IPS-18a (cell line): ENCODE data around the gene DRC1.

Experiments
- H3K27ac ChIP-seq: one replicate; pipeline ENCODE4 v1.5.1; 2013; ENCODE audit warnings: low read length
- H3K27me3 ChIP-seq: one replicate; pipeline ENCODE4 v1.6.1; 2013; ENCODE audit warnings: mild to moderate bottlenecking, low read length; ENCODE audit not compliant: control insufficient read depth, insufficient read depth
- H3K36me3 ChIP-seq: one replicate; pipeline ENCODE4 v1.6.1; 2013; ENCODE audit warnings: low read depth, low read length; ENCODE audit not compliant: control insufficient read depth
- H3K4me1 ChIP-seq: one replicate; pipeline ENCODE4 v1.6.1; 2013; ENCODE audit warnings: low read depth, low read length; ENCODE audit not compliant: control insufficient read depth
- H3K4me3 ChIP-seq: one replicate; pipeline ENCODE4 v1.5.1; 2013; ENCODE audit warnings: low read length
- H3K9ac ChIP-seq: one replicate; pipeline ENCODE4 v1.6.1; 2013; ENCODE audit warnings: mild to moderate bottlenecking, low read length, moderate library complexity
- H3K9me3 ChIP-seq: one replicate; pipeline ENCODE4 v1.6.1; 2013; ENCODE audit warnings: low read depth, low read length; ENCODE audit not compliant: control insufficient read depth

DRC1 gene

DNA sequence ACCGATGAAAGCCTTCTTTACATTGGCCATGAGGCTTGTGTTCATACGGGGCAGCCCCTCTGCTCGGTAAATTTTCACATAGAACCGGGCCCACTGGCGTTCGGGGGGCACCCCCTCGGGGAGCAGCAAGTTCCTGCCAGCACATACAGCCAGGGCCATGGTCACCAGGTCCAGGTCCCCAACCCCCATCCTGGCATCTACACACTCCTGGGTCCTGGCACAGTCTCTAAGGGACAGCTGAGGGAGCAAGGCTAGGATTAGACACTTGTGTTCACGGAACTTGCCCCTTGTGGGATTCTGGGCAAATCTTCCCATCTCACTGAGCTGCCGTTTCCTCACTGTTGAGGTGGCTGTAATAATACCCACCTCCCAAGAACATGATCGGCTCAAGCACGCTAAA lies 81.8 kb downstream of the DRC1 start:
- Histone ChIP-seq H3K4me1 (no peaks in the 10 kb centered on the region), H3K27me3 (no peaks in the 10 kb centered on the region), H3K36me3 (no peaks in the 10 kb centered on the region)

GRCh38 chr2:26483957-26484565 lies 82.3 kb downstream of the DRC1 start:
- Histone ChIP-seq H3K9me3 (no peaks in the 10 kb centered on the region), H3K9ac (no peak overlapping the region), H3K36me3 (no peaks in the 10 kb centered on the region), H3K4me1 (no peaks in the 10 kb centered on the region), H3K4me3 (no peak overlapping the region), H3K27me3 (no peaks in the 10 kb centered on the region), H3K27ac (no peak overlapping the region)

More for the DNA sequence above, 81.8 kb downstream of the DRC1 start:
- no peaks in the 10 kb centered on the region for H3K9me3 ChIP-seq
- no peak overlapping the region for H3K9ac ChIP-seq
- no peak overlapping the region for H3K27ac ChIP-seq
- H3K4me3 ChIP-seq, result no peak overlapping the region

DNA sequence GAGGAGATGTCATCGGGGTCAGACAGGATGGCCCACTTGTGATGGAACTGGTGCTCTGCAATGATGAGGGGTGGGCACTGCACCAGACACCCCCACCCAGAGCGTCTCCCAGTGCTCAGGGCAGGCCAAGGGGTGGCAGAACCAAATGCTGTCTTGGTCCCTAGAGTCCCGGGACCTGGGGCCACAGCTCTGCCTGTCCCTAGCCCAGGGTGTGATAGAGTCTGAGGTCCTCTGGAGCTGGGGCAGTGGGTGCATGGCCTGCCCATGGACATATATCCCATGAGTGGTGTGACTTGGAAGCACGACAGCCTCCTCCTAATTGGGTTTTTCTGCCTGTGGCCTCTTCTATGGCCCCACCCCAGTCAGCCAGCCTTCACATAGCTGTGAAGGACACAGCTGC lies 82.9 kb downstream of the DRC1 start:
- Histone ChIP-seq H3K4me1 (no peaks in the 10 kb centered on the region), H3K9ac (no peak overlapping the region), H3K27ac (no peak overlapping the region), H3K4me3 (no peak overlapping the region), H3K36me3 (no peaks in the 10 kb centered on the region), H3K9me3 (no peaks in the 10 kb centered on the region), H3K27me3 (no peaks in the 10 kb centered on the region)

- Histone ChIP-seq H3K27me3 (no peaks in the 10 kb centered on the region), H3K4me3 (no peak overlapping the region), H3K27ac (no peak overlapping the region), H3K36me3 (no peaks in the 10 kb centered on the region), H3K9ac (no peak overlapping the region), H3K4me1 (no peaks in the 10 kb centered on the region), H3K9me3 (no peaks in the 10 kb centered on the region)
These were observed 83.4 kb downstream of the DRC1 start for GRCh38 chr2:26485099-26485498.

DNA sequence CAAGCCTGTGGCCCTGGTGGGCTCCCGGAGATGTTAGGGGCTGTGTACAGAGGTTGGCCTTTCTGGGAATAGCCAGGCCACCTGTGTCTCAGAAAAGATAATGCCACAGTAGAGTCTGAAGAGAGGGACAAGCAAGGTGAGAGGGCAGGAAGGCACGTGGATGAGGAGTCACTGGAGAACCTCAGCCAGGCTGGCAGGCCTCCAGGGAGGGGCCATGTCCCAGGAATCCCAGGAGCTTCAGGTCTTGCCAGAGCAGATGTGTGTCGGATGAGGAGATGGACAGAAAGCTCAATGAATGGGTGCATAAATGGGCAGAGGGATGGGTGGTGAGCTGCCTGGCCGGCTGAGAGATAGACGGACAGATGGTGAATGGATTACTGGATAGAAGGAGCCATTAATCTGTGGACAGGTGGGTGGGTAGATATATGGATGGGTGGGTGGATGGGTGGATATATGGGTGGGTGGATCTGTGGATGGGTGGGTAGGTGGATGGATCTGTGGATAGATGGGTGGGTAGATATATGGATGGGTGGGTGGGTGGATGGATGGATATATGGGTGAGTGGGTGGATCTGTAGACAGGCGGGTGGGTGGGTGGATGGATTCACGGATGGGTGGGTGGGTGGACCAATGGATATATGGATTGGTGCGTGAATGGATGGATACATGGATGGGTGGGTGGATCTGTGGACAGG lies 84.2 kb downstream of the DRC1 start:
- no peaks in the 10 kb centered on the region for H3K27me3 ChIP-seq
- H3K36me3 ChIP-seq, result no peaks in the 10 kb centered on the region
- no peak overlapping the region for H3K4me3 ChIP-seq
- H3K9ac ChIP-seq, result no peak overlapping the region
- H3K27ac ChIP-seq, result no peak overlapping the region
- no peaks in the 10 kb centered on the region for H3K9me3 ChIP-seq
- no peaks in the 10 kb centered on the region for H3K4me1 ChIP-seq

- Histone ChIP-seq H3K36me3 (no peaks in the 10 kb centered on the region), H3K4me1 (no peaks in the 10 kb centered on the region), H3K9ac (no peak overlapping the region), H3K4me3 (no peak overlapping the region), H3K9me3 (no peaks in the 10 kb centered on the region), H3K27ac (no peak overlapping the region), H3K27me3 (no peaks in the 10 kb centered on the region)
These were observed 85.1 kb downstream of the DRC1 start for GRCh38 chr2:26486789-26487188.

DNA sequence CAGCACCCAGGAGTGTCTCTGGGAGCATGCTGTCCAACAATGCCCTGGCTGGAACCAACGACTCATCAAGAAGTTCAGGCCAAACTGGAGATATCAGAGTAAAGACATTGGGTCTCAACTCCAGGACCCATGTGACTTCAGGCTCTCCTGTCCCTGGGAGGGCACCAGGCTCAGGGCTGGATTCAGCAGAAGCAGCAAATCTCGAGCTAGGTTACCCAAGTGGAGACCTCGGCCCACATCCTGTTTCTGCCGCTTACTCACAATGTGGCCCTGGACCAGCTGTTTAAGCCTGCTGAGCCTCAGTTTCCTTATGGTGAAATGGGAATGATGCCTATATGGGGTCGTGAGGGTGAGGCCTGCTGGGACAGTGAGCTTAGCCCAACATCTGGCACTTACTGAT lies 85.5 kb downstream of the DRC1 start:
- Histone ChIP-seq H3K9me3 (no peaks in the 10 kb centered on the region), H3K27me3 (no peaks in the 10 kb centered on the region), H3K4me3 (no peak overlapping the region), H3K4me1 (no peaks in the 10 kb centered on the region), H3K36me3 (no peaks in the 10 kb centered on the region), H3K9ac (no peak overlapping the region), H3K27ac (no peak overlapping the region)

- no peaks in the 10 kb centered on the region for H3K9me3 ChIP-seq
- H3K9ac ChIP-seq, result no peak overlapping the region
- no peaks in the 10 kb centered on the region for H3K4me1 ChIP-seq
- H3K4me3 ChIP-seq, result no peak overlapping the region
- H3K27me3 ChIP-seq, result no peaks in the 10 kb centered on the region
- no peak overlapping the region for H3K27ac ChIP-seq
- H3K36me3 ChIP-seq, result no peaks in the 10 kb centered on the region
These were observed 86.9 kb downstream of the DRC1 start for GRCh38 chr2:26488463-26489212.

DNA sequence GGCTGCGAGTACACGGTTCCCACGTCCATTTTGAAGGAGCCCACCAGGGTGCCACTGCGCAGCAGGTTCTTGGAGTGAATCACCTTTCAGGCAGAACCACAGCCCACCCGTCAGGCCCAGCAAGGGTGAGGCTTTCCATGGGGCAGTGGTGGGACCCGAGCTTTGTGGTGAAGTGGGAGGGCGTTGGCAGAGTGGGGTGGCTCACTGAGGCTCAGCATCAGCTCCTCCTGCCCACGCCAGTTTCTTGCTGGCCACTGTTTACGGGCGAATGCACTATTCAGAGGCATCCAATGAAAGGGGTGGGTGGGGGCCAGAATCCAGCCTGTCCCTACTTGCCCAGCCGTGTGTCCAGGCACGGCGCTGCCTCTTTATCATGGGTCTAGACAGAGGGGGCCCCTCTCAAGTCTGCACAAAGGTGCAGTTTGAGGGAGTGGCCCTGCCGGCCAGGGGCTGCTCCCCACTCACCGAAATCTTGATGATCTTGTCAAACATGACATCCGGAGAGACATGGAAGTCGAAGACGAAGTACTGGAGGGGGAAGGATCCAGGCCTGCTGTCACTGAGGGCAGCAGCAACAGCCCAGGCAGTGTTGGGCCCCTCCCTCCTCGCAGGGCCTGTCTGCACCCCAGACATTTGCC lies 87.6 kb downstream of the DRC1 start:
- H3K9ac ChIP-seq, result no peak overlapping the region
- H3K9me3 ChIP-seq, result no peaks in the 10 kb centered on the region
- H3K4me3 ChIP-seq, result no peak overlapping the region
- H3K27ac ChIP-seq, result no peak overlapping the region
- H3K27me3 ChIP-seq, result no peaks in the 10 kb centered on the region
- no peaks in the 10 kb centered on the region for H3K4me1 ChIP-seq
- H3K36me3 ChIP-seq, result no peaks in the 10 kb centered on the region

DNA sequence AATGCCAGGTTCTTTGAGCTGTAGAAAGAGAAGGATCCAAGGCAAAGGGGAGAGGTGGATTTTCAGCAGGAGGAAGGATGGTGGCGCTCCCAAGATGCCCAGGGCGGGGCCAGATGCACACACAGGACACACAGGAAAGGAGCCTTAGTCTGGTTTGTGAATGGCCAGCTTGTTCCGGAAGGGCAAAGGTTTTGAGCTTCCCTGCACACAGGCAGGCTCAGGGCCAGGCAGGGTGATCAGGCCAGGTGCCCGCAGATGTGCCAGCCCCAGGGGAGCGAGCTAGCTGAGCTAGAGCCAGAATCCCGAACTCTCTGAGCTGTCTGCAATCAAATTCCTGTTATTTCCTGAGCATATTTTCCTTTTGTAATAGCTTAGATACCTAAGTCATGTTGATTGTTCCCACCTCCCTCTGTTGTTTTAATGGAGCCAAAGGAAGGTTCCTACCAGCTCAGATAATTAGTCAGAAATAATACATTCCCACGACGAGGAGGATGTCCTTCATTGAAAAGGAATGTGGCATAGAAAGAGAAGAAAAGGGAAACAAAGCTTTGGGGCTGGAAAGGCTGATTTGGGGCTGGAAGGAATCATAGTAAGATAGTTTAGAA lies 89.9 kb downstream of the DRC1 start:
- no peaks in the 10 kb centered on the region for H3K9me3 ChIP-seq
- no peak overlapping the region for H3K9ac ChIP-seq
- H3K27ac ChIP-seq, result no peak overlapping the region
- H3K36me3 ChIP-seq, result no peaks in the 10 kb centered on the region
- peaks cover 4% of the 10 kb centered on the region for H3K4me1 ChIP-seq
- no peaks in the 10 kb centered on the region for H3K27me3 ChIP-seq
- no peak overlapping the region for H3K4me3 ChIP-seq

- Histone ChIP-seq H3K9me3 (no peaks in the 10 kb centered on the region), H3K27ac (no peak overlapping the region), H3K4me3 (no peak overlapping the region), H3K27me3 (no peaks in the 10 kb centered on the region), H3K4me1 (peaks cover 8% of the 10 kb centered on the region), H3K9ac (no peak overlapping the region), H3K36me3 (no peaks in the 10 kb centered on the region)
These were observed 91.2 kb downstream of the DRC1 start for GRCh38 chr2:26492749-26493515.
